ENCODE measurements around the gene MTHFD2L. TPM values are rescaled to one million over a fixed set of nuclear protein-coding genes. Genes with fewer than 3 reads are reported as not detected.

The MTHFD2L gene
- total and polyA plus RNA-seq, 2 of the 8 experiments (the other 6 are each of a cell fraction or from before 2014, with no cell fraction given), result 5.4 to 15.0 TPM

DNA sequence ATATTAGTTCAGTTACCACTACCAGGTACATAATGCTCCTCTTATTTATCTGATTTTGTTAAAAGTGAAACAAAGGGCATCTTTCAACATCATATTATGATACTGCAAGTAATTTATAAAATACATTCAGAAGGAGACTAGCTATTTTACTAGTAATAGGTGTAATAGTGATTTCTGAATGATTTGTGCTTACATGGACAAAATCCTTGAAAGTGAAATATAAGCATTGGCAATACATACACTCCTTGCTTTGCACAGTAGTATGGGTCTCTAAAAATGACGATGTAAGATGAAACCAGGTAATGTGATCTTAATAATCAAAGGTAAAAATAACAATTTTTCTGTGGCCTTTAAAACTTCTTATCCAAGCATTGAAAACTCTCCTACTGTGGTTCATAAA is 17.5 kb downstream of the MTHFD2L start:
- Histone ChIP-seq H3K9ac (replicated peaks in 1 of 4; ENCODE audit: extremely low read depth in 1 of 4, low read depth in 3 of 4, low read length in 3 of 4) (no peak overlapping the region), H3K4ac (replicated peaks; ENCODE audit: insufficient read length, low read depth, low read length) (no peak overlapping the region), H2BK20ac (ENCODE audit: low read length) (no peak overlapping the region), H3K9me3 (ENCODE audit: insufficient read depth in 2 of 2, low read depth in 1 of 2, low read length in 1 of 2) (no peaks in the 10 kb centered on the region), H3K27ac (ENCODE audit: low read depth, low read length) (no peak overlapping the region), H3K56ac (replicated peaks; ENCODE audit: insufficient read length, low read depth, low read length) (no peak overlapping the region), H3K36me3 (ENCODE audit: control insufficient read depth in 2 of 4, insufficient read depth in 4 of 4, low read length in 3 of 4) (no peaks in the 10 kb centered on the region), H3K18ac (ENCODE audit: extremely low read depth, low read length) (no peak overlapping the region), H2BK5ac (ENCODE audit: low read depth, low read length) (no peak overlapping the region), H3K79me1 (ENCODE audit: low read depth, low read length) (no peaks in the 10 kb centered on the region), H3K27me3 (replicated peaks in 1 of 4; ENCODE audit: control insufficient read depth in 3 of 4, extremely low read depth in 1 of 4, insufficient read depth in 3 of 4, low read length in 3 of 4) (no peaks in the 10 kb centered on the region), H3K4me2 (ENCODE audit: insufficient read depth in 1 of 2, low read depth in 2 of 2, low read length in 2 of 2) (no peak overlapping the region), H4K5ac (ENCODE audit: insufficient read length, low read depth, low read length) (no peak overlapping the region), H2AK5ac (ENCODE audit: low read depth, low read length) (no peak overlapping the region), H2BK12ac (ENCODE audit: low read depth, low read length) (no peak overlapping the region), H3K23ac (ENCODE audit: insufficient read length) (no peak overlapping the region), H3K79me2 (ENCODE audit: control insufficient read depth in 1 of 2, insufficient read depth in 2 of 2, low read length in 2 of 2) (no peaks in the 10 kb centered on the region), H3K4me1 (replicated peaks in 1 of 4; ENCODE audit: control insufficient read depth in 3 of 4, insufficient read depth in 4 of 4, low read length in 3 of 4) (no peaks in the 10 kb centered on the region), H4K8ac (ENCODE audit: extremely low read depth, insufficient read depth, low read length) (no peak overlapping the region), H4K91ac (replicated peaks; ENCODE audit: insufficient read length, low read length) (no peak overlapping the region), H3K23me2 (ENCODE audit: low read depth, low read length) (no peaks in the 10 kb centered on the region), H2BK15ac (ENCODE audit: low read length) (no peak overlapping the region), H3K4me3 (ENCODE audit: extremely low read depth in 1 of 4, insufficient read depth in 2 of 4, low read depth in 3 of 4, low read length in 4 of 4) (no peak overlapping the region), H2BK120ac (replicated peaks; ENCODE audit: low read depth, low read length) (no peak overlapping the region), H3K14ac (ENCODE audit: insufficient read length) (no peak overlapping the region), H4K20me1 (replicated peaks in 1 of 2; ENCODE audit: control insufficient read depth in 1 of 2, insufficient read depth in 2 of 2, low read length in 2 of 2) (no peaks in the 10 kb centered on the region), H2AFZ (ENCODE audit: low read length) (no peak overlapping the region)
- no peak for TF ChIP-seq SP2 (IDR thresholded peaks at IDR 0.05; ENCODE audit: low read length)
- no peak for TF ChIP-seq RXRA (IDR thresholded peaks at IDR 0.05; ENCODE audit: insufficient read depth, low read depth, low read length)
- TF ChIP-seq NRF1 (IDR thresholded peaks at IDR 0.05; ENCODE audit: low read depth, low read length), result no peak
- TF ChIP-seq YY1 (IDR thresholded peaks at IDR 0.05; ENCODE audit: low read depth, low read length), result no peak
- WGBS, 2 experiments (ENCODE audit: extremely low coverage in 1 of 2, insufficient coverage in 1 of 2, insufficient read length in 1 of 2, insufficient replicate concordance in 2 of 2, low coverage in 1 of 2, low lambda C conversion rate in 2 of 2, missing lambda C conversion rate in 1 of 2), result 81% methylated on average over 1 of the region's 1 CpG; no CpG with 5 or more reads in 1 of the 2 experiments
- POLR2A ChIA-PET (ENCODE audit: partially characterized antibody), result interaction anchor here (1.1 to 2.3 kb wide), 2 partner anchors 8 to 18 kb away, joined by 3 to 10 read pairs; no protein-coding TSS in a partner anchor
- FAIRE-seq (no peak), DNase-seq (ENCODE audit: low read depth in 1 of 2, low spot score in 2 of 2) (no peak)
- CTCF ChIA-PET (ENCODE audit: partially characterized antibody), result interaction anchor here (0.8 kb wide), 1 partner anchor 53 kb away, joined by 3 read pairs; no protein-coding TSS in a partner anchor

Measured in H1 (cell line).